ENCODE results near the gene NACC2. TPM values are rescaled to one million over a fixed set of nuclear protein-coding genes. Genes with fewer than 3 reads are reported as not detected.

Gene NACC2
- total and polyA plus RNA-seq, 9 of the 15 experiments (the other 6 are each of a cell fraction or from before 2014, with no cell fraction given), result 0.70 to 25.1 (median 5.6) TPM

GRCh38 chr9:136107953-136108647 is 13.0 kb upstream of the NACC2 start (continued):
- TF ChIP-seq ZNF239 (CRISPR knock-in tag; IDR thresholded peaks at IDR 0.05), result no peak
- TF ChIP-seq, protein P1, sequence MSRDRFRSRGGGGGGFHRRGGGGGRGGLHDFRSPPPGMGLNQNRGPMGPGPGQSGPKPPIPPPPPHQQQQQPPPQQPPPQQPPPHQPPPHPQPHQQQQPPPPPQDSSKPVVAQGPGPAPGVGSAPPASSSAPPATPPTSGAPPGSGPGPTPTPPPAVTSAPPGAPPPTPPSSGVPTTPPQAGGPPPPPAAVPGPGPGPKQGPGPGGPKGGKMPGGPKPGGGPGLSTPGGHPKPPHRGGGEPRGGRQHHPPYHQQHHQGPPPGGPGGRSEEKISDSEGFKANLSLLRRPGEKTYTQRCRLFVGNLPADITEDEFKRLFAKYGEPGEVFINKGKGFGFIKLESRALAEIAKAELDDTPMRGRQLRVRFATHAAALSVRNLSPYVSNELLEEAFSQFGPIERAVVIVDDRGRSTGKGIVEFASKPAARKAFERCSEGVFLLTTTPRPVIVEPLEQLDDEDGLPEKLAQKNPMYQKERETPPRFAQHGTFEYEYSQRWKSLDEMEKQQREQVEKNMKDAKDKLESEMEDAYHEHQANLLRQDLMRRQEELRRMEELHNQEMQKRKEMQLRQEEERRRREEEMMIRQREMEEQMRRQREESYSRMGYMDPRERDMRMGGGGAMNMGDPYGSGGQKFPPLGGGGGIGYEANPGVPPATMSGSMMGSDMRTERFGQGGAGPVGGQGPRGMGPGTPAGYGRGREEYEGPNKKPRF (IDR thresholded peaks at IDR 0.05; ENCODE audit: low read depth, low read length), result no peak
- no peak for TF ChIP-seq ZNF586 (CRISPR knock-in tag; conservative IDR thresholded peaks at IDR 0.05)
- TF ChIP-seq ZNF316 (IDR thresholded peaks at IDR 0.05), result no peak
- TF ChIP-seq CTBP1 (IDR thresholded peaks at IDR 0.05; ENCODE audit: borderline replicate concordance), result peak; percentile 46; the same call in 1 of the 2 replicates
- TF ChIP-seq MIER1 (IDR thresholded peaks at IDR 0.05; ENCODE audit: low read depth), result no peak
- TF ChIP-seq POLR2A (conservative IDR thresholded peaks at IDR 0.05), result no peak
- TF ChIP-seq ATF7 (IDR thresholded peaks at IDR 0.05), result peak; percentile 92
- TF ChIP-seq ZBTB17 (CRISPR knock-in tag; IDR thresholded peaks at IDR 0.05), result 0 out of 2 replicates have a peak, but pooled peaks have one; percentile 15
- no peak for TF ChIP-seq ZNF551 (CRISPR knock-in tag; IDR thresholded peaks at IDR 0.05)
- no peak for TF ChIP-seq ZNF140 (CRISPR knock-in tag; IDR thresholded peaks at IDR 0.05)
- no peak for TF ChIP-seq ZNF280A (IDR thresholded peaks at IDR 0.05; ENCODE audit: low read depth, partially characterized antibody)
- no peak for TF ChIP-seq MLX (CRISPR knock-in tag; conservative IDR thresholded peaks at IDR 0.05)
- TF ChIP-seq ZNF778 (CRISPR knock-in tag; IDR thresholded peaks at IDR 0.05), result no peak
- no peak for TF ChIP-seq DNMT1 (IDR thresholded peaks at IDR 0.05)
- TF ChIP-seq NUFIP1 (IDR thresholded peaks at IDR 0.05; ENCODE audit: partially characterized antibody), result no peak
- no peak for TF ChIP-seq ZSCAN32 (CRISPR knock-in tag; IDR thresholded peaks at IDR 0.05)
- TF ChIP-seq, protein P2, sequence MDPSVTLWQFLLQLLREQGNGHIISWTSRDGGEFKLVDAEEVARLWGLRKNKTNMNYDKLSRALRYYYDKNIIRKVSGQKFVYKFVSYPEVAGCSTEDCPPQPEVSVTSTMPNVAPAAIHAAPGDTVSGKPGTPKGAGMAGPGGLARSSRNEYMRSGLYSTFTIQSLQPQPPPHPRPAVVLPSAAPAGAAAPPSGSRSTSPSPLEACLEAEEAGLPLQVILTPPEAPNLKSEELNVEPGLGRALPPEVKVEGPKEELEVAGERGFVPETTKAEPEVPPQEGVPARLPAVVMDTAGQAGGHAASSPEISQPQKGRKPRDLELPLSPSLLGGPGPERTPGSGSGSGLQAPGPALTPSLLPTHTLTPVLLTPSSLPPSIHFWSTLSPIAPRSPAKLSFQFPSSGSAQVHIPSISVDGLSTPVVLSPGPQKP (CRISPR knock-in tag; IDR thresholded peaks at IDR 0.05), result no peak
- no peak for TF ChIP-seq ZNF41 (CRISPR knock-in tag; conservative IDR thresholded peaks at IDR 0.05)
- TF ChIP-seq ILF3 (IDR thresholded peaks at IDR 0.05; ENCODE audit: borderline replicate concordance), result no peak
- no peak for TF ChIP-seq HNRNPL (IDR thresholded peaks at IDR 0.05; ENCODE audit: low read depth, low read length)
- TF ChIP-seq ZNF668 (CRISPR knock-in tag; IDR thresholded peaks at IDR 0.05), result 0 out of 2 replicates have a peak, but pooled peaks have one; percentile 73
- no peak for TF ChIP-seq ZNF282 (CRISPR knock-in tag; IDR thresholded peaks at IDR 0.05)
- no peak for TF ChIP-seq ZNF436 (CRISPR knock-in tag; IDR thresholded peaks at IDR 0.05)
- TF ChIP-seq GATAD2A (IDR thresholded peaks at IDR 0.05), result no peak
- no peak for TF ChIP-seq POLR3A (IDR thresholded peaks at IDR 0.05; ENCODE audit: borderline replicate concordance, extremely low read depth, insufficient read depth, insufficient read length)
- no peak for TF ChIP-seq ZNF384 (IDR thresholded peaks at IDR 0.05; ENCODE audit: low read depth, low read length)

Data from K562 (cell line).